Uterus (tissue), 4 donors: ENCODE data around the gene SULT1C3. TPM values are rescaled to one million over a fixed set of nuclear protein-coding genes. Genes with fewer than 3 reads are reported as not detected.

Source experiments
- DNase-seq, 2 donors: peaks; one replicate each; pipeline ENCODE4 v3.0.0-alpha.2; 2019 to 2020
- H3K27ac ChIP-seq, 2 donors: fragments of 200-600 bp; sonication (generic); 1 replicate in 1 of 2; 2 replicates in 1 of 2; pipeline ENCODE4 v1.5.1; 2016 to 2018
- H3K27me3 ChIP-seq, 2 donors: fragments of 200-600 bp; sonication (generic); one replicate each; pipeline ENCODE4 v1.5.1; 2018 to 2019; ENCODE audit warnings: control low read depth in 1 of 2
- H3K36me3 ChIP-seq, 2 donors: fragments of 200-600 bp; sonication (generic); one replicate each; pipeline ENCODE4 v1.5.1; 2019; ENCODE audit warnings: control low read depth in 1 of 2
- H3K4me1 ChIP-seq, 2 donors: fragments of 200-600 bp; sonication (generic); one replicate each; pipeline ENCODE4 v1.5.1; 2018 to 2019; ENCODE audit warnings: control low read depth in 1 of 2
- H3K4me3 ChIP-seq, 2 donors: fragments of 200-600 bp; sonication (generic); 1 replicate in 1 of 2; 2 replicates in 1 of 2; pipeline ENCODE4 v1.5.1; 2018 to 2019; ENCODE audit warnings: mild to moderate bottlenecking in 1 of 2
- H3K9me3 ChIP-seq, 2 donors: fragments of 200-600 bp; sonication (generic); one replicate each; pipeline ENCODE4 v1.5.1; 2019; ENCODE audit warnings: control low read depth in 1 of 2
- POLR2A ChIP-seq, 2 donors: fragments of 450-650 bp; IDR thresholded peaks; one replicate each; pipeline ENCODE4 v1.6.1; 2016; ENCODE audit warnings: antibody characterized with exemption in 2 of 2, mild to moderate bottlenecking in 1 of 2, moderate library complexity in 1 of 2
- intact Hi-C: fragments of 100-400 bp; cut with DNase I; formaldehyde crosslinking; loops from one replicate; pipeline ENCODE4 v1.15.1; 2023; ENCODE audit warnings: low total_unique reads
- total RNA-seq, 4 donors: library from RNA; depleted of rRNA in 3 of 4; stranded (reverse); fragments of >200 nt in 3 of 4; gene quantifications; one replicate each; pipeline versions ENCODE4 v1.1.0 to v1.2.4, GENCODE V29; 2014 to 2023
- TF ChIP-seq, protein P1 (sequence below), 4 experiments: fragments of 200-600 bp in 2 of 4; fragments of 450-650 bp in 2 of 4; sonication (generic) in 2 of 4; IDR thresholded peaks; one replicate each; pipeline ENCODE4 v1.5.1; 2016 to 2019; ENCODE audit warnings: antibody characterized with exemption in 4 of 4, mild to moderate bottlenecking in 2 of 4, moderate library complexity in 1 of 4
- donor health status: DM: yes; HTN: yes; CAD: no.

The SULT1C3 gene
- total RNA-seq, 4 donors from 2014 or later: not detected

GRCh38 chr2:108305901-108306300 lies 66.1 kb downstream of the SULT1C3 start:
- TF ChIP-seq, protein P1, sequence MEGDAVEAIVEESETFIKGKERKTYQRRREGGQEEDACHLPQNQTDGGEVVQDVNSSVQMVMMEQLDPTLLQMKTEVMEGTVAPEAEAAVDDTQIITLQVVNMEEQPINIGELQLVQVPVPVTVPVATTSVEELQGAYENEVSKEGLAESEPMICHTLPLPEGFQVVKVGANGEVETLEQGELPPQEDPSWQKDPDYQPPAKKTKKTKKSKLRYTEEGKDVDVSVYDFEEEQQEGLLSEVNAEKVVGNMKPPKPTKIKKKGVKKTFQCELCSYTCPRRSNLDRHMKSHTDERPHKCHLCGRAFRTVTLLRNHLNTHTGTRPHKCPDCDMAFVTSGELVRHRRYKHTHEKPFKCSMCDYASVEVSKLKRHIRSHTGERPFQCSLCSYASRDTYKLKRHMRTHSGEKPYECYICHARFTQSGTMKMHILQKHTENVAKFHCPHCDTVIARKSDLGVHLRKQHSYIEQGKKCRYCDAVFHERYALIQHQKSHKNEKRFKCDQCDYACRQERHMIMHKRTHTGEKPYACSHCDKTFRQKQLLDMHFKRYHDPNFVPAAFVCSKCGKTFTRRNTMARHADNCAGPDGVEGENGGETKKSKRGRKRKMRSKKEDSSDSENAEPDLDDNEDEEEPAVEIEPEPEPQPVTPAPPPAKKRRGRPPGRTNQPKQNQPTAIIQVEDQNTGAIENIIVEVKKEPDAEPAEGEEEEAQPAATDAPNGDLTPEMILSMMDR (IDR thresholded peaks at IDR 0.05): no peak
- no peak for TF ChIP-seq POLR2A (IDR thresholded peaks at IDR 0.05)
- Histone ChIP-seq H3K4me1 (no peaks in the 10 kb centered on the region), H3K4me3 (no peak overlapping the region), H3K9me3 (no peaks in the 10 kb centered on the region), H3K27ac (no peak overlapping the region), H3K36me3 (no peaks in the 10 kb centered on the region), H3K27me3 (no peaks in the 10 kb centered on the region)
- intact Hi-C loops: no loop called here
- DNase-seq: no peak

GRCh38 chr2:108309903-108310302 lies 70.1 kb downstream of the SULT1C3 start:
- Histone ChIP-seq H3K27ac (no peak overlapping the region), H3K4me3 (no peak overlapping the region), H3K9me3 (no peaks in the 10 kb centered on the region), H3K27me3 (no peaks in the 10 kb centered on the region), H3K4me1 (no peaks in the 10 kb centered on the region), H3K36me3 (no peaks in the 10 kb centered on the region)
- no peak for DNase-seq
- intact Hi-C loops: no loop called here
- TF ChIP-seq, protein P1 (IDR thresholded peaks at IDR 0.05): no peak
- TF ChIP-seq POLR2A (IDR thresholded peaks at IDR 0.05): no peak

Other genes with a start within 250 kb of the SULT1C3 start
- gene SULT1C2, start 48.9 kb downstream of the SULT1C3 start, total RNA-seq: 1 to 10 TPM in 2 of 4 donors, not detected in 2; 2.8 to 3.6 TPM
- gene SULT1C4, start 138.0 kb downstream of the SULT1C3 start, total RNA-seq: 10 to 100 TPM; 12.0 to 33.4 (median 13.2) TPM
- 10 to 100 TPM; 30.3 to 79.4 (median 57.7) TPM for gene GCC2, start 209.2 kb downstream of the SULT1C3 start, total RNA-seq